HepG2 (cell line): Measurements from ENCODE around the gene MYBL2. TPM values are rescaled to one million over a fixed set of nuclear protein-coding genes. Genes with fewer than 3 reads are reported as not detected.

Experiments used
- ETV6 ChIP-seq: sonication (generic); formaldehyde crosslinking; conservative IDR thresholded peaks from 2 replicates; pipeline ENCODE4 v1.4.0; 2020; ENCODE audit warnings: missing genetic modification reagents
- FOXC1 ChIP-seq: sonication (generic); formaldehyde crosslinking; IDR thresholded peaks from 2 replicates; pipeline ENCODE4 v1.8.0; 2022; ENCODE audit warnings: mild to moderate bottlenecking, missing genetic modification reagents, borderline replicate concordance
- GZF1 ChIP-seq: sonication (generic); formaldehyde crosslinking; IDR thresholded peaks from 2 replicates; pipeline ENCODE4 v1.5.1; 2020; ENCODE audit warnings: mild to moderate bottlenecking, missing genetic modification reagents
- HMG20A ChIP-seq: IDR thresholded peaks from 2 replicates; pipeline ENCODE4 v1.6.1; 2016; ENCODE audit warnings: borderline replicate concordance
- MLLT10 ChIP-seq: sonication (generic); formaldehyde crosslinking; IDR thresholded peaks from 2 replicates; pipeline ENCODE4 v1.4.0; 2020; ENCODE audit warnings: missing genetic modification reagents
- PBX3 ChIP-seq: sonication (generic); formaldehyde crosslinking; IDR thresholded peaks from 2 replicates; pipeline ENCODE4 v1.8.1; 2023; ENCODE audit warnings: missing genetic modification reagents, inconsistent platforms, borderline replicate concordance
- TCF7 ChIP-seq: sonication (generic); IDR thresholded peaks from 2 replicates; pipeline ENCODE4 v1.6.1; 2016; ENCODE audit warnings: antibody characterized with exemption, low read depth
- TOE1 ChIP-seq: sonication (generic); formaldehyde crosslinking; IDR thresholded peaks from 2 replicates; pipeline ENCODE4 v1.4.0; 2020; ENCODE audit warnings: mild to moderate bottlenecking, missing genetic modification reagents
- ZFP36L1 ChIP-seq: sonication (generic); formaldehyde crosslinking; IDR thresholded peaks from 2 replicates; pipeline ENCODE4 v1.8.0; 2022; ENCODE audit warnings: mild to moderate bottlenecking, missing genetic modification reagents, moderate library complexity
- ZNF710 ChIP-seq: sonication (generic); formaldehyde crosslinking; IDR thresholded peaks from 2 replicates; pipeline ENCODE4 v1.5.0; 2020; ENCODE audit warnings: mild to moderate bottlenecking, missing genetic modification reagents, borderline replicate concordance
- ZSCAN21 ChIP-seq: sonication (generic); formaldehyde crosslinking; IDR thresholded peaks from 2 replicates; pipeline ENCODE4 v1.8.0; 2022; ENCODE audit warnings: mild to moderate bottlenecking, missing genetic modification reagents, moderate library complexity, borderline replicate concordance
- polyA plus RNA-seq, 8 experiments: library from polyadenylated mRNA; depleted of rRNA in 3 of 8; stranded (reverse) in 7 of 8; unstranded in 1 of 8; fragments of >200 nt; fragmentation: Illumina TruSeq in 4 of 8; extraction: Trizol in 4 of 8; gene quantifications; 2 replicates each; pipeline versions ENCODE4 v1.2.1 to v1.2.3, GENCODE V29; 2011 to 2016; ENCODE audit warnings: low read depth in 4 of 8, missing spikeins in 1 of 8, mixed read lengths in 1 of 8; ENCODE audit not compliant: insufficient read depth in 1 of 8
- total RNA-seq, 5 experiments: library from RNA; depleted of rRNA; stranded (reverse); fragments of >200 nt; fragmentation: Illumina TruSeq; extraction: Trizol; gene quantifications; 2 replicates each; pipeline ENCODE4 v1.2.3, GENCODE V29; 2016; ENCODE audit warnings: low read depth in 1 of 5
- TF ChIP-seq, protein P1 (sequence below): sonication (generic); formaldehyde crosslinking; IDR thresholded peaks from 2 replicates; pipeline ENCODE4 v1.5.1; 2020; ENCODE audit warnings: mild to moderate bottlenecking, missing genetic modification reagents, moderate library complexity
- TF ChIP-seq, protein P2 (sequence below): sonication (generic); formaldehyde crosslinking; IDR thresholded peaks from 2 replicates; pipeline ENCODE4 v1.5.1; 2020; ENCODE audit warnings: missing genetic modification reagents, mild to moderate bottlenecking, borderline replicate concordance
- TF ChIP-seq, protein P3 (sequence below): sonication (generic); formaldehyde crosslinking; IDR thresholded peaks from 2 replicates; pipeline ENCODE4 v1.4.0; 2020; ENCODE audit warnings: missing genetic modification reagents

The MYBL2 gene
- total and polyA plus RNA-seq, 2 of the 13 experiments (the other 11 are each of a cell fraction or from before 2014, with no cell fraction given), result 11.9 to 66.2 TPM

DNA sequence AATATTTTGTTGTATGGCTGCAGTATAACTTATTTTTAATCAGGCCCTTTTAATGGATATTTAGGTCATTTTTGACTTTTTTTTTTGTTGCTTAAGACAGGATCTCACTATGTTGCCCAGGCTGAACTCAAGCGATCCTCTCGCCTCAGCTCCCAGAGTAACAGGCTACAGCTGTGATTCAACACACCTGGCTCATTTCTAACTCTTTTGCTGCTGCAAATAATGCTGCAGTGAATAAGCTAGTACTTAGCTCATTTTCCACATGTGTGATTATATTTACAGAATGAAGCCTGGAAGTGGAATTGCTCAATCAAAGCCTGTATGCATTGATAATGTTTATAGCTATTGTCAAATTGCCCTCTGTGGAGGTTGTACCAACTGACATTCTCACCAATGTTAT lies 58.8 kb downstream of the MYBL2 start (continued):
- TF ChIP-seq, protein P1, sequence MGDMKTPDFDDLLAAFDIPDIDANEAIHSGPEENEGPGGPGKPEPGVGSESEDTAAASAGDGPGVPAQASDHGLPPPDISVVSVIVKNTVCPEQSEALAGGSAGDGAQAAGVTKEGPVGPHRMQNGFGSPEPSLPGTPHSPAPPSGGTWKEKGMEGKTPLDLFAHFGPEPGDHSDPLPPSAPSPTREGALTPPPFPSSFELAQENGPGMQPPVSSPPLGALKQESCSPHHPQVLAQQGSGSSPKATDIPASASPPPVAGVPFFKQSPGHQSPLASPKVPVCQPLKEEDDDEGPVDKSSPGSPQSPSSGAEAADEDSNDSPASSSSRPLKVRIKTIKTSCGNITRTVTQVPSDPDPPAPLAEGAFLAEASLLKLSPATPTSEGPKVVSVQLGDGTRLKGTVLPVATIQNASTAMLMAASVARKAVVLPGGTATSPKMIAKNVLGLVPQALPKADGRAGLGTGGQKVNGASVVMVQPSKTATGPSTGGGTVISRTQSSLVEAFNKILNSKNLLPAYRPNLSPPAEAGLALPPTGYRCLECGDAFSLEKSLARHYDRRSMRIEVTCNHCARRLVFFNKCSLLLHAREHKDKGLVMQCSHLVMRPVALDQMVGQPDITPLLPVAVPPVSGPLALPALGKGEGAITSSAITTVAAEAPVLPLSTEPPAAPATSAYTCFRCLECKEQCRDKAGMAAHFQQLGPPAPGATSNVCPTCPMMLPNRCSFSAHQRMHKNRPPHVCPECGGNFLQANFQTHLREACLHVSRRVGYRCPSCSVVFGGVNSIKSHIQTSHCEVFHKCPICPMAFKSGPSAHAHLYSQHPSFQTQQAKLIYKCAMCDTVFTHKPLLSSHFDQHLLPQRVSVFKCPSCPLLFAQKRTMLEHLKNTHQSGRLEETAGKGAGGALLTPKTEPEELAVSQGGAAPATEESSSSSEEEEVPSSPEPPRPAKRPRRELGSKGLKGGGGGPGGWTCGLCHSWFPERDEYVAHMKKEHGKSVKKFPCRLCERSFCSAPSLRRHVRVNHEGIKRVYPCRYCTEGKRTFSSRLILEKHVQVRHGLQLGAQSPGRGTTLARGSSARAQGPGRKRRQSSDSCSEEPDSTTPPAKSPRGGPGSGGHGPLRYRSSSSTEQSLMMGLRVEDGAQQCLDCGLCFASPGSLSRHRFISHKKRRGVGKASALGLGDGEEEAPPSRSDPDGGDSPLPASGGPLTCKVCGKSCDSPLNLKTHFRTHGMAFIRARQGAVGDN (CRISPR knock-in tag), result no peak
- TF ChIP-seq HMG20A (0 out of 2 replicates have a peak, but pooled peaks have one; percentile 6), TOE1 (CRISPR knock-in tag) (peak; percentile 22; the same call in 1 of the 2 replicates), ZFP36L1 (CRISPR knock-in tag) (0 out of 2 replicates have a peak, but pooled peaks have one; percentile 66), ZNF710 (CRISPR knock-in tag) (no peak), ZSCAN21 (CRISPR knock-in tag) (no peak), GZF1 (CRISPR knock-in tag) (no peak), TCF7 (no peak), MLLT10 (CRISPR knock-in tag) (no peak), PBX3 (CRISPR knock-in tag) (no peak), ETV6 (CRISPR knock-in tag) (no peak), FOXC1 (CRISPR knock-in tag) (no peak)
- TF ChIP-seq, protein P2, sequence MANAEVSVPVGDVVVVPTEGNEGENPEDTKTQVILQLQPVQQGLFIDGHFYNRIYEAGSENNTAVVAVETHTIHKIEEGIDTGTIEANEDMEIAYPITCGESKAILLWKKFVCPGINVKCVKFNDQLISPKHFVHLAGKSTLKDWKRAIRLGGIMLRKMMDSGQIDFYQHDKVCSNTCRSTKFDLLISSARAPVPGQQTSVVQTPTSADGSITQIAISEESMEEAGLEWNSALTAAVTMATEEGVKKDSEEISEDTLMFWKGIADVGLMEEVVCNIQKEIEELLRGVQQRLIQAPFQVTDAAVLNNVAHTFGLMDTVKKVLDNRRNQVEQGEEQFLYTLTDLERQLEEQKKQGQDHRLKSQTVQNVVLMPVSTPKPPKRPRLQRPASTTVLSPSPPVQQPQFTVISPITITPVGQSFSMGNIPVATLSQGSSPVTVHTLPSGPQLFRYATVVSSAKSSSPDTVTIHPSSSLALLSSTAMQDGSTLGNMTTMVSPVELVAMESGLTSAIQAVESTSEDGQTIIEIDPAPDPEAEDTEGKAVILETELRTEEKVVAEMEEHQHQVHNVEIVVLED (CRISPR knock-in tag), result no peak
- TF ChIP-seq, protein P3, sequence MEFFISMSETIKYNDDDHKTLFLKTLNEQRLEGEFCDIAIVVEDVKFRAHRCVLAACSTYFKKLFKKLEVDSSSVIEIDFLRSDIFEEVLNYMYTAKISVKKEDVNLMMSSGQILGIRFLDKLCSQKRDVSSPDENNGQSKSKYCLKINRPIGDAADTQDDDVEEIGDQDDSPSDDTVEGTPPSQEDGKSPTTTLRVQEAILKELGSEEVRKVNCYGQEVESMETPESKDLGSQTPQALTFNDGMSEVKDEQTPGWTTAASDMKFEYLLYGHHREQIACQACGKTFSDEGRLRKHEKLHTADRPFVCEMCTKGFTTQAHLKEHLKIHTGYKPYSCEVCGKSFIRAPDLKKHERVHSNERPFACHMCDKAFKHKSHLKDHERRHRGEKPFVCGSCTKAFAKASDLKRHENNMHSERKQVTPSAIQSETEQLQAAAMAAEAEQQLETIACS (CRISPR knock-in tag), result no peak
